ENCODE data around the gene SMCO3.

DNA sequence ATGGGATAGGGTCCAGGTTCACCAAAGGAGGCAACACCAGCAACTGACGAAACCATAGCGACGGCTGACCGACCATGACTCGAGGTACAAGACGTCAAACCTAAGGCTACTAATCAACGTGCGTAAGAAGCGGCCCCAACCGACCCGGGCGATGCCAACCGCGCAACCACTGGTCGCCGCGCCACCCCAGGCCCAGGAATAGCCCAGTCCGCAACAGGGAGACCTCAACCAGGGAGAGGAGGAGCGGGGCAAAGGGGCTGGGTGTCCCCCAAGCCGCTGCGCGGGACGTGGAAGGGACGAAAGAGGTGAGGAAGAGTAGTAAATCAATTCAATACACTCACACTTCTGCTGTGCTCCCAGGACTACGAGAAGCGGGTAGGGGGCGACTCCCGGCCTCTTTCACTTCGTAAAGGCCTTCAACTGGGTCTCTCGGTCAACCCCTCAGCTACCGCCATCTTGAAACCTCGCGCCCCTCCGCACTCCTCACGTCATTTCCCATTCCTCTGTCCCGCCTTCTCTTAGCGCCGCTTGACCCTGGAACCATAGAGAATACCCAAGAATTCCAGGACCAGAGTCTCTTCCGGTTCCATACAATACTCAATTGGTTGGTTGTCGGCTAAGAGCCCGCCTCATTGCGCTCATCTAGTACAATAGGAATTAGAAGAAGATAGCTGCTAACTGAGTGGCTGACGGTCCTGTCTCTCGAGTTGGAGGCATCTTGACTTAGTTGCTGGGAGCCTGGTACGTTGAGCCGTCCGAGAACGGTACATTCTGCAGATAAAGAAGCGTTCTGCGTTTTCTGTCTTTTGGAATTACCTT is 10.8 kb downstream of the SMCO3 start, which contains the start of the genes C12orf60 and WBP11:
- TF ChIP-seq CTCF (conservative IDR thresholded peaks at IDR 0.05; ENCODE audit: low read depth, low read length) = no peak
- TF ChIP-seq EZH2phosphoT487 (IDR thresholded peaks at IDR 0.05; ENCODE audit: borderline replicate concordance, low read length) = no peak
- TF ChIP-seq EZH2 (IDR thresholded peaks at IDR 0.05; ENCODE audit: low read length, unreplicated experiment) = no peak
